HCT116 (cell line): Measurements from ENCODE around the gene TXNL1. TPM values are rescaled to one million over a fixed set of nuclear protein-coding genes. Genes with fewer than 3 reads are reported as not detected.

Source experiments
- ATAC-seq: fragments of 200-7000 bp; cut with Tn5 transposase; 2 replicates; pipeline ENCODE4 v1.9.1; 2020; ENCODE audit warnings: mild to moderate bottlenecking, moderate library complexity
- BruUV-seq: library from RNA; stranded (reverse); fragments of 400-500 nt; replicated peaks from 2 replicates; lab custom pipeline; 2021; lab: Mats Ljungman, UMichigan
- CTCF ChIA-PET: fragments of 300-600 bp; sonication (Branson Sonifier 250); formaldehyde crosslinking; loops from one replicate; lab custom pipeline; 2021; ENCODE audit warnings: antibody characterized with exemption; lab: Charles Lee
- POLR2A ChIA-PET: fragments of 300-600, 350-600 bp; sonication (Branson Sonifier 250); formaldehyde crosslinking; loops from one replicate; lab custom pipeline; 2021; ENCODE audit warnings: antibody characterized with exemption; lab: Charles Lee
- RAD21 ChIA-PET, 2 experiments: fragments of 300-600 bp; sonication (Branson Sonifier 250); formaldehyde crosslinking; loops; one replicate each; lab custom pipeline; 2023; ENCODE audit warnings: low total read pairs in 2 of 2; ENCODE audit not compliant: uncharacterized antibody in 2 of 2, unreplicated experiment in 2 of 2, low non-redundant PET in 1 of 2; lab: Charles Lee
- DNase-seq: peaks from one replicate; pipeline ENCODE4 v3.0.0-alpha.2; 2010; ENCODE audit warnings: low read depth, low spot score
- H2AFZ ChIP-seq: fragments of 200-600 bp; shearing (Covaris generic), sonication (generic); 2 replicates; pipeline ENCODE4 v1.6.1; 2017; ENCODE audit warnings: low read depth, mixed run types, mixed read lengths, antibody characterized with exemption, low read length; ENCODE audit not compliant: poor library complexity, severe bottlenecking
- H3K27ac ChIP-seq: 2 replicates; pipeline ENCODE4 v1.5.1; 2012; ENCODE audit warnings: low read depth, low read length
- H3K27me3 ChIP-seq: fragments of 200-600 bp; sonication (generic); 2 replicates; pipeline ENCODE4 v1.6.1; 2016; ENCODE audit warnings: mixed run types, low read length, mixed read lengths; ENCODE audit not compliant: insufficient read depth
- H3K36me3 ChIP-seq, 2 experiments: fragments of 200-500 bp in 1 of 2; fragments of 200-600 bp in 1 of 2; sonication (Bioruptor generic) in 1 of 2; sonication (generic) in 1 of 2; 2 replicates each; pipeline versions ENCODE4 v1.5.1 to v1.6.1; 2014 to 2016; ENCODE audit warnings: low read length in 2 of 2, inconsistent platforms in 1 of 2, mixed read lengths in 1 of 2, mixed run types in 1 of 2; ENCODE audit not compliant: insufficient read depth in 2 of 2, control insufficient read depth in 1 of 2
- H3K4me1 ChIP-seq, 2 experiments: fragments of 200-600 bp in 1 of 2; sonication (generic) in 1 of 2; 2 replicates each; pipeline versions ENCODE4 v1.5.1 to v1.6.1; 2012 to 2017; ENCODE audit warnings: low read length in 2 of 2, inconsistent platforms in 1 of 2, mild to moderate bottlenecking in 1 of 2, mixed read lengths in 1 of 2, mixed run types in 1 of 2, moderate library complexity in 1 of 2; ENCODE audit not compliant: insufficient read depth in 2 of 2, control insufficient read depth in 1 of 2
- H3K4me2 ChIP-seq: fragments of 200-600 bp; sonication (generic); 2 replicates; pipeline ENCODE4 v1.6.1; 2017; ENCODE audit warnings: mixed run types, low read length, mixed read lengths
- H3K4me3 ChIP-seq, 2 experiments: fragments of 200-600 bp in 1 of 2; sonication (generic) in 1 of 2; replicated peaks in 1 of 2; 2 replicates each; pipeline ENCODE4 v1.5.1; 2011 to 2016; ENCODE audit warnings: low read length in 2 of 2, control low read depth in 1 of 2, low read depth in 1 of 2, mild to moderate bottlenecking in 1 of 2, mixed read lengths in 1 of 2, mixed run types in 1 of 2
- H3K79me2 ChIP-seq: fragments of 200-600 bp; sonication (generic); 2 replicates; pipeline ENCODE4 v1.6.1; 2017; ENCODE audit warnings: mild to moderate bottlenecking, mixed run types, low read length, moderate library complexity, mixed read lengths; ENCODE audit not compliant: insufficient read depth
- H3K9ac ChIP-seq: fragments of 200-600 bp; sonication (generic); 2 replicates; pipeline ENCODE4 v1.6.1; 2016; ENCODE audit warnings: low read length, mixed read lengths
- H3K9me2 ChIP-seq: fragments of 200-600 bp; sonication (generic), shearing (Covaris generic); 2 replicates; pipeline ENCODE4 v1.6.1; 2017; ENCODE audit warnings: mixed run types, mild to moderate bottlenecking, moderate library complexity; ENCODE audit not compliant: insufficient read depth
- H3K9me3 ChIP-seq, 2 experiments: fragments of 200-500 bp in 1 of 2; fragments of 200-600 bp in 1 of 2; sonication (Bioruptor generic) in 1 of 2; sonication (generic) in 1 of 2; 2 replicates each; pipeline ENCODE4 v1.6.1; 2014 to 2017; ENCODE audit warnings: low read length in 2 of 2, mixed read lengths in 2 of 2, inconsistent platforms in 1 of 2, low read depth in 1 of 2, mild to moderate bottlenecking in 1 of 2, mixed run types in 1 of 2, moderate library complexity in 1 of 2; ENCODE audit not compliant: control insufficient read depth in 1 of 2, insufficient read depth in 1 of 2
- H4K20me1 ChIP-seq: fragments of 200-600 bp; sonication (generic), shearing (Covaris generic); 2 replicates; pipeline ENCODE4 v1.6.1; 2017; ENCODE audit warnings: mixed run types, mild to moderate bottlenecking, moderate library complexity; ENCODE audit not compliant: insufficient read depth
- ATF3 ChIP-seq: IDR thresholded peaks from 2 replicates; pipeline ENCODE4 v1.6.1; 2012
- CBX3 ChIP-seq: IDR thresholded peaks from 2 replicates; pipeline ENCODE4 v1.6.1; 2012; ENCODE audit warnings: low read depth
- ELF1 ChIP-seq: IDR thresholded peaks from 2 replicates; pipeline ENCODE4 v1.6.1; 2012; ENCODE audit warnings: low read depth, borderline replicate concordance
- EZH2phosphoT487 ChIP-seq: fragments of 200-600 bp; IDR thresholded peaks from 2 replicates; pipeline ENCODE4 v1.6.1; 2018; ENCODE audit warnings: antibody characterized with exemption, borderline replicate concordance
- FOSL1 ChIP-seq: IDR thresholded peaks from 2 replicates; pipeline ENCODE4 v1.6.1; 2012; ENCODE audit warnings: low read depth
- POLR2AphosphoS5 ChIP-seq: IDR thresholded peaks from 2 replicates; pipeline ENCODE4 v1.6.1; 2011; ENCODE audit warnings: mild to moderate bottlenecking, low read depth, low read length, moderate library complexity
- RAD21 ChIP-seq: IDR thresholded peaks from 2 replicates; pipeline ENCODE4 v1.6.1; 2012; ENCODE audit warnings: low read depth, mild to moderate bottlenecking
- REST ChIP-seq: IDR thresholded peaks from 2 replicates; pipeline ENCODE4 v1.6.1; 2012; ENCODE audit warnings: low read depth
- SIN3A ChIP-seq: IDR thresholded peaks from 2 replicates; pipeline ENCODE4 v1.6.1; 2012; ENCODE audit warnings: low read depth
- SP1 ChIP-seq: IDR thresholded peaks from 2 replicates; pipeline ENCODE4 v1.6.1; 2012; ENCODE audit warnings: low read depth
- SRF ChIP-seq: IDR thresholded peaks from 2 replicates; pipeline ENCODE4 v1.6.1; 2012; ENCODE audit warnings: low read depth
- TCF7L2 ChIP-seq: IDR thresholded peaks from 2 replicates; pipeline ENCODE4 v1.7.0; 2011; ENCODE audit warnings: borderline replicate concordance, inconsistent platforms; ENCODE audit not compliant: insufficient read depth, insufficient read length; ENCODE audit errors: extremely low read depth
- YY1 ChIP-seq: IDR thresholded peaks from 2 replicates; pipeline ENCODE4 v1.6.1; 2011; ENCODE audit warnings: low read length, low read depth, moderate library complexity, mild to moderate bottlenecking; ENCODE audit not compliant: insufficient replicate concordance; ENCODE audit errors: extremely low read depth
- ZBTB33 ChIP-seq: IDR thresholded peaks from 2 replicates; pipeline ENCODE4 v1.6.1; 2011; ENCODE audit warnings: mild to moderate bottlenecking, low read length, moderate library complexity; ENCODE audit not compliant: insufficient replicate concordance; ENCODE audit errors: extremely low read depth
- ZFX ChIP-seq: fragments of 450-650 bp; IDR thresholded peaks from 2 replicates; pipeline ENCODE4 v1.6.1; 2017
- ZNF274 ChIP-seq: fragments of 200-500 bp; sonication (Bioruptor generic); IDR thresholded peaks from 2 replicates; pipeline ENCODE4 v1.6.1; 2014; ENCODE audit warnings: mild to moderate bottlenecking, low read depth, low read length, inconsistent platforms
- intact Hi-C: fragments of 100-400 bp; cut with micrococcal nuclease; formaldehyde crosslinking; loops from 2 replicates; pipeline ENCODE4 v1.10.0; 2022
- total RNA-seq: library from RNA; stranded (reverse); gene quantifications from one replicate; pipeline ENCODE4 v1.2.1, GENCODE V29; 2021; ENCODE audit not compliant: unreplicated experiment
- TF ChIP-seq, protein P1 (sequence below), 3 experiments: fragments of 200-600 bp in 1 of 3; sonication (generic) in 1 of 3; IDR thresholded peaks in 2 of 3; conservative IDR thresholded peaks in 1 of 3; 2 replicates each; pipeline ENCODE4 v1.5.1; 2012 to 2017; ENCODE audit warnings: low read depth in 2 of 3, low read length in 2 of 3, antibody characterized with exemption in 1 of 3, borderline replicate concordance in 1 of 3, control low read depth in 1 of 3, mild to moderate bottlenecking in 1 of 3, mixed read lengths in 1 of 3, mixed run types in 1 of 3, moderate library complexity in 1 of 3; ENCODE audit not compliant: insufficient read depth in 1 of 3

The TXNL1 gene
- total RNA-seq, 1 experiment from 2014 or later = 86.5 TPM

DNA sequence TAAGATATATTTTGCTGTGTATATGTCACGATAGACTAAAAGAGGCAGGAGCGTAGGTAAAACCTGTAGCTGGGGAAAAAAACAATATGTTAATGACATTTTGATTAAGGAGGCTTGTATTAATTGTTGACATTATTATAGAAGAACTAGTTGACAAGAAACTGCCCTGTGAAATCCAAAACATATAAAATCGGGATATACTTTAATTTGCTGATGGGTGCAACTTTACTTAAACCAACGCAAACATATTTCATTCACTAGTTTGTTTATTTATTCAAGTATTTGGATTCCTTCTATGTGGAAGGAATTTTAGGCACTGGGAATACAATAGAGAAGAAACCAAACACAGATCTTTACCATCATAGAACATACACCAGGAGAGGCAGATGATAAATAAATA, 20.7 kb upstream of the TXNL1 start:
- H3K9me2 ChIP-seq = no peaks in the 10 kb centered on the region
- no peak overlapping the region for H3K4me3 ChIP-seq
- H2AFZ ChIP-seq = no peak overlapping the region
- ATAC-seq = no peak
- ChIA-PET POLR2A (no interaction called here), RAD21 (no interaction called here)
- no peaks in the 10 kb centered on the region for H3K27me3 ChIP-seq
- intact Hi-C loops = no loop called here
- no peak overlapping the region for H3K9ac ChIP-seq
- BruUV-seq = no TSS peak
- H3K9me3 ChIP-seq = no peaks in the 10 kb centered on the region
- H3K4me1 ChIP-seq = no peaks in the 10 kb centered on the region
- no peak overlapping the region for H3K4me2 ChIP-seq
- no peaks in the 10 kb centered on the region for H3K36me3 ChIP-seq
- TF ChIP-seq ZBTB33 (no peak), TCF7L2 (no peak), ZNF274 (no peak), FOSL1 (no peak), SIN3A (no peak), YY1 (no peak), CBX3 (no peak), POLR2AphosphoS5 (no peak), ZFX (no peak), SRF (no peak), ELF1 (no peak), ATF3 (no peak), SP1 (no peak), RAD21 (no peak), REST (no peak), EZH2phosphoT487 (no peak)
- TF ChIP-seq, protein P1, sequence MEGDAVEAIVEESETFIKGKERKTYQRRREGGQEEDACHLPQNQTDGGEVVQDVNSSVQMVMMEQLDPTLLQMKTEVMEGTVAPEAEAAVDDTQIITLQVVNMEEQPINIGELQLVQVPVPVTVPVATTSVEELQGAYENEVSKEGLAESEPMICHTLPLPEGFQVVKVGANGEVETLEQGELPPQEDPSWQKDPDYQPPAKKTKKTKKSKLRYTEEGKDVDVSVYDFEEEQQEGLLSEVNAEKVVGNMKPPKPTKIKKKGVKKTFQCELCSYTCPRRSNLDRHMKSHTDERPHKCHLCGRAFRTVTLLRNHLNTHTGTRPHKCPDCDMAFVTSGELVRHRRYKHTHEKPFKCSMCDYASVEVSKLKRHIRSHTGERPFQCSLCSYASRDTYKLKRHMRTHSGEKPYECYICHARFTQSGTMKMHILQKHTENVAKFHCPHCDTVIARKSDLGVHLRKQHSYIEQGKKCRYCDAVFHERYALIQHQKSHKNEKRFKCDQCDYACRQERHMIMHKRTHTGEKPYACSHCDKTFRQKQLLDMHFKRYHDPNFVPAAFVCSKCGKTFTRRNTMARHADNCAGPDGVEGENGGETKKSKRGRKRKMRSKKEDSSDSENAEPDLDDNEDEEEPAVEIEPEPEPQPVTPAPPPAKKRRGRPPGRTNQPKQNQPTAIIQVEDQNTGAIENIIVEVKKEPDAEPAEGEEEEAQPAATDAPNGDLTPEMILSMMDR (IDR thresholded peaks at IDR 0.05 in 2 of 3, conservative IDR thresholded peaks at IDR 0.05 in 1 of 3; ENCODE audit: borderline replicate concordance in 1 of 3, insufficient read depth in 1 of 3, low read depth in 2 of 3, low read length in 2 of 3) = no peak
- TF ChIP-seq, all 23 proteins: peak for 0
- DNase-seq = no peak
- Histone ChIP-seq H3K27ac (no peak overlapping the region), H3K79me2 (peaks cover 7% of the 10 kb centered on the region; the same call in 1 of the 2 replicates), H4K20me1 (no peaks in the 10 kb centered on the region)
- CTCF ChIA-PET = no interaction called here
